ENCODE results near the gene MACROD1.

Gene MACROD1

DNA sequence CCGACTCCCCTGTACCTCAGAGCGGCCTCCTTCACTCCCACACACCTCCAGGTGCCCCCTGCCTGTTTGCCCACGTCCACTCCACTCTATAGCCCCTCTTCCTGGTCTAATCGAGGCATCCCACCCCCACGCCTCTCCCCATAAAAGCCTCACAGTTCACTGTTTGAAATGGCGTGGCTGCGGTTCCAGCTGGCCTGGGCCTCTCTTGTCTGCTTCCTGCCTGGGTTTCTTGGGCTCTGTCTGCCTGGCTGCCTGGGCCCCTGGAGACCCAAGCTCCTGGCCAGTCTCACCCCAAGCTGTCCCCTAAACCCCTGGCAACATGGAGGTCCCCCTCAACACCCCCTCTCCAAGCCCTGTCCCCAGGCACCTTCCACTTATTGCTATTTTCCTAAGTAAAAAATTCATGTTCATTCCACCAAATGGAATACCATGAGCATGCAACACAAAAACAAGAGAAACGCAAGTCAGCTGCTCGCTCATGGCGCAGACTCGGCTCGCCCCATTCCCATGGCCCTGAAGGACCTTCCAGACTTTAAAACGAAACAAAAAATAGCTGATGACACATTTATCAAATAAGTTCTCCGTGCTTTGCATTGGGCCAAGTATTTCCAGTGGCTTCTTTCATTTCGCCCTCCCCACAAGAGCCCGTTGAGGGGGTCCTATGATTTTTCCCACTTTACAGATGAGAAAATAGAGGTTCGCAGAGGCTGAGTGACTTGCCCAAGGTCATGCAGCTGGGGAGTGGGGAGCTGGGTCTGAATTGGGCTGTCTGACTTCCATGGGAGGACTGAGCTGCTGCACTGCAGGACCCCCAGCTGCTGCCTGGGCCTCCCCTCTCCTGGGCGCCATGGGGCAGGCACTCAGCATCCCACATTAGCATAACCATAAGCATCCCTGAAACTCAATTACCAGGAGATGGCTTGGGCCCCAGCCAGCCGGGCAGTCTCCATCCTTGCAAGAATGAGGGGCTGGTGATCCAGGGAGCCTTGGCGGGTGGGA is 141.9 kb downstream of the MACROD1 start:
- no peaks in the 10 kb centered on the region for H3K9me3 ChIP-seq (ENCODE audit: control insufficient read depth in 2 of 2, low read length in 2 of 2)
- no peaks in the 10 kb centered on the region for H3K36me3 ChIP-seq (ENCODE audit: control insufficient read depth in 2 of 2, insufficient read depth in 2 of 2, low read length in 2 of 2)
- H3K27me3 ChIP-seq (ENCODE audit: control insufficient read depth in 2 of 2, insufficient read depth in 2 of 2, low read length in 2 of 2) = peaks cover 0 to 2% of the 10 kb centered on the region in 2 donors
- H3K9ac ChIP-seq (ENCODE audit: low read depth in 1 of 2, low read length in 2 of 2) = no peak overlapping the region
- peaks cover 0 to 2% of the 10 kb centered on the region in 2 donors for H3K4me1 ChIP-seq (ENCODE audit: control insufficient read depth in 2 of 2, insufficient read depth in 2 of 2, low read length in 2 of 2)
- no peak overlapping the region for H3K27ac ChIP-seq (ENCODE audit: low read depth in 2 of 2, low read length in 2 of 2)
- no peak overlapping the region for H3K4me3 ChIP-seq (ENCODE audit: low read length in 2 of 2)

DNA sequence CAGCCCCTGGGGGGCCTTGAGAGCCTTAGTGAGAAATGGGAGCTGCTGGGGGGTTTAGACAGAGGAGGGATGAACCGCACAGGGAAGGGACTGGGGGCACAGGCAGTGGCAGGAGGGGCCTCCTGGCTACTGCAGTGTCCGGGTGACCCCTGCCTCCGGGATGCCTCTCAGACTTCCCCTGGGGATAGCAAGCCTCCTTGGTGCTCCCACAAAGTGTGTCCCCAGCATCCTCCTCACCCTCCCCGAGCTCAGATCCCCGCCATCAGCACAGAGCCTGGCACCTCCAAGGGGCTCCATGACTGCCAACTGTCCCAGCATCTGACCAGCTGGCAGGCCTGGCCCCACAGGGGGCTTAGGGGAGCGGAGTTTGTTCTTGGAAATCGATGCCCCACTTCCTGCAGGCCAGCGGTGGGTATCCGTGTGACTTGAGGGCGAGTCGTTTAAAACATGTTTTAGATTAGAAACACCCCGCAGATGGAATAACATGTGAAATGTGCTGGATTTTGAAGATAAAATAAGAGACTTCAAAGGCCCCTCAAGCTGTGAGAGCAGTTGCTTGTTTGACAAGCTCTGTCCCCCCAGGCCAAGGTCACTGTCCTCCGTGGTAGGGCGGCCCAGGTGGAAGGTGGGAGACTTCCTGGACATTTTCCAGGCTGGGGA is 143.7 kb downstream of the MACROD1 start:
- Histone ChIP-seq H3K27me3 (ENCODE audit: control insufficient read depth in 2 of 2, insufficient read depth in 2 of 2, low read length in 2 of 2) (no peaks in the 10 kb centered on the region), H3K27ac (ENCODE audit: low read depth in 2 of 2, low read length in 2 of 2) (no peak overlapping the region), H3K9me3 (ENCODE audit: control insufficient read depth in 2 of 2, low read length in 2 of 2) (no peaks in the 10 kb centered on the region), H3K9ac (ENCODE audit: low read depth in 1 of 2, low read length in 2 of 2) (no peak overlapping the region), H3K4me3 (ENCODE audit: low read length in 2 of 2) (no peak overlapping the region), H3K4me1 (ENCODE audit: control insufficient read depth in 2 of 2, insufficient read depth in 2 of 2, low read length in 2 of 2) (no peaks in the 10 kb centered on the region), H3K36me3 (ENCODE audit: control insufficient read depth in 2 of 2, insufficient read depth in 2 of 2, low read length in 2 of 2) (no peaks in the 10 kb centered on the region)

DNA sequence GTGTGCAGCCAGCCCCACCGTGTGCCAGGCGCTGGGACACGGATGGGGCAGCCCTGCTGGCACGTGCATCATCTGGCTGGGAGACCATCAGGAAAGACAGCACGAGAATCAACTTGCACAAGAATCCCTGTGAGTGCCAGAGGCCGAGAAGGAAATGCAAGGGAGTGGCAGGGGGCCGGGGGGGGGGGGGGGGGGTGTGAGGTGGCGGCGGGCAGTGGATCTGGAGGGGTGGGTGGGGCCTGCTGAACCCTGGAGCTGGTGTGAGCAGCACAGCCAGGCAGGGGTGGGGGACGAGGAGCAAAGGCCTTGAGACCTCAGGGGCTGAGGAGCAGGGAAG is 144.2 kb downstream of the MACROD1 start:
- Histone ChIP-seq H3K9me3 (ENCODE audit: control insufficient read depth in 2 of 2, low read length in 2 of 2) (no peaks in the 10 kb centered on the region), H3K36me3 (ENCODE audit: control insufficient read depth in 2 of 2, insufficient read depth in 2 of 2, low read length in 2 of 2) (no peaks in the 10 kb centered on the region), H3K4me3 (ENCODE audit: low read length in 2 of 2) (no peak overlapping the region), H3K27ac (ENCODE audit: low read depth in 2 of 2, low read length in 2 of 2) (no peak overlapping the region), H3K4me1 (ENCODE audit: control insufficient read depth in 2 of 2, insufficient read depth in 2 of 2, low read length in 2 of 2) (no peaks in the 10 kb centered on the region), H3K27me3 (ENCODE audit: control insufficient read depth in 2 of 2, insufficient read depth in 2 of 2, low read length in 2 of 2) (no peaks in the 10 kb centered on the region), H3K9ac (ENCODE audit: low read depth in 1 of 2, low read length in 2 of 2) (no peak overlapping the region)

DNA sequence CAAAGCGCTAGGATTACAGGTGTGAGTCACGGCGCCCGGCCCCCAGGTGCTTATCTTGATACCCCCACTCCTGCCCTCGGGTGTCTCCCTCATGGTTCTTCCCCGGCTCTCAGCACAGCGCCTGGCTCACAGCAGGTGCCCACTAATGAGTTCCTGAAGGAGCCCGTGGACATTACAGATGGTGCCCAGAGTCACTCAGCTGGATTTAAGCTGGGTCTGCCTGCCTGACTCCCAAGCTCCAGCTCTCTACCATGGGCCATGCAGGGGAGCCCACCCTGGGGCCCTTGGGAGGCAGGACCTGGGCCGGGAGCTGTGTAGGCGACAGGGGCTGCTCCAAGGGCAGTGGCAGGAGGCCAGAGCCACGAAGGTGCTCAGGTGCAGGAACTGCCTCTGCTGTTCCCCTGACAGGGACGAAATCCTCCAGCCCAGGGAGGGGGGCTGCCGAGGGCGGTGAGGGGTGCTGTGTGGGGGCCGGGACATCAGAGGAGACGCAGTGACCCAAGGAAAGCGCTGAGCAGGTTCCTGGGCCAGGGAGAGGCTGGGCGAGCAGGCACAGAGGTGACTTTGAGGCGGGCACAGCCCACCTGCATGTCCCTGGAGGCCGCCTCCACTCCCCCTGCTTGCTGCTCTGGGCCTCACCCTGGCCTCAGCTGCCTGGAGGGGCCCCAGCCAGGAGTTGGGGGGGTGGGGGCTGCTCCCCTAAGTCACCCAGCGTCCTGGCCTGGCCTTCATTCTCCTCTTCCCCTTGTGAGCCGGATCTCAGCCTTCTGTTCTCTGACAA is 144.7 kb downstream of the MACROD1 start:
- Histone ChIP-seq H3K4me3 (ENCODE audit: low read length in 2 of 2) (no peak overlapping the region), H3K27me3 (ENCODE audit: control insufficient read depth in 2 of 2, insufficient read depth in 2 of 2, low read length in 2 of 2) (no peaks in the 10 kb centered on the region), H3K36me3 (ENCODE audit: control insufficient read depth in 2 of 2, insufficient read depth in 2 of 2, low read length in 2 of 2) (no peaks in the 10 kb centered on the region), H3K9ac (ENCODE audit: low read depth in 1 of 2, low read length in 2 of 2) (no peak overlapping the region), H3K27ac (ENCODE audit: low read depth in 2 of 2, low read length in 2 of 2) (no peak overlapping the region), H3K4me1 (ENCODE audit: control insufficient read depth in 2 of 2, insufficient read depth in 2 of 2, low read length in 2 of 2) (no peaks in the 10 kb centered on the region), H3K9me3 (ENCODE audit: control insufficient read depth in 2 of 2, low read length in 2 of 2) (no peaks in the 10 kb centered on the region)

DNA sequence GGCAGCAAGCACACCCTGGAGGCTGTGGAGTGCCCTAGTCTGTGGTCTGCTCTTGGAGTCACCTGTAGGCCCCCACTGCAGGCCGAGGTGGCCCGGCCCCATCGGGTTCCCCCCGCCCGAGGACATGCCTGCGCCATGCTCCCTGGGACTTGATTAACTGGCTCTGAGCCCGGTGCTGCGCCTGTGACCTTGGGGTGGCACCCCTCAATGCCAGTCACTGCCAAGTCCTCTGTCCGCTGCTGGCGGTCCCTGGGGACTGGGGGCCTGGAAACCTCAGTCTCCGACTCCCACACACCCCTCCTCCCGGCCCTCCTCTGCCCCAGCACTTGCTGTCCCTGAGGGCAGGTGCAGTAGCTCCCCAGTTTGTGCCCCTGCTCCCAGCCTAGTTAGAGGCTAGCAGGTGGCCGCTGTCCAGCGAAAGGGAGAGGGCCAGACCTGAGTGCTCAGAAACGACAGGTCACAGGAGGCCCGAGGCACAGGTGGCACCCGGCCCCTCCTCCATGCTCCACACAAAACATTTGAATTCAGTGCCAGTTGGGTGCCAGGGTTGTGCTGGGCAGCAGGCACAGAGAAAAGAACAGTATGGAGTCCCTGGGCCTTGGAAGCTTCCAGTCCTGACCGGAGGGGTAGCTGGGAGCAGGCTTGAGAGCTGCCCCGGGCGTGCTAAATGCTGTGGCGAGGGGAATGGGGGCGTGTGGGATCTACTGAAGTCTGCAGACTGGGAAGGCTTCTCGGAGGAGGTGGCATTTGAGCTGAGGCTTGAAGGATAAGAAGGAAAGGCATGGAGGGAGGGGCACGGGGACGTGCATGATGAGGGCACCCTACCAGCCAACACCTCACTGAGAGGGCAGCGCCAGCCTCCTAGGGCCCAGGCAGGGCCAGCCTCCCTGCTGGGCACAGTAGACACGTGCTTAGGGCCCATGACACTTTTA is 146.5 kb downstream of the MACROD1 start:
- no peaks in the 10 kb centered on the region for H3K27me3 ChIP-seq (ENCODE audit: control insufficient read depth in 2 of 2, insufficient read depth in 2 of 2, low read length in 2 of 2)
- H3K9ac ChIP-seq (ENCODE audit: low read depth in 1 of 2, low read length in 2 of 2) = no peak overlapping the region
- H3K36me3 ChIP-seq (ENCODE audit: control insufficient read depth in 2 of 2, insufficient read depth in 2 of 2, low read length in 2 of 2) = no peaks in the 10 kb centered on the region
- no peak overlapping the region for H3K27ac ChIP-seq (ENCODE audit: low read depth in 2 of 2, low read length in 2 of 2)
- H3K4me3 ChIP-seq (ENCODE audit: low read length in 2 of 2) = no peak overlapping the region
- no peaks in the 10 kb centered on the region for H3K9me3 ChIP-seq (ENCODE audit: control insufficient read depth in 2 of 2, low read length in 2 of 2)
- H3K4me1 ChIP-seq (ENCODE audit: control insufficient read depth in 2 of 2, insufficient read depth in 2 of 2, low read length in 2 of 2) = no peaks in the 10 kb centered on the region

DNA sequence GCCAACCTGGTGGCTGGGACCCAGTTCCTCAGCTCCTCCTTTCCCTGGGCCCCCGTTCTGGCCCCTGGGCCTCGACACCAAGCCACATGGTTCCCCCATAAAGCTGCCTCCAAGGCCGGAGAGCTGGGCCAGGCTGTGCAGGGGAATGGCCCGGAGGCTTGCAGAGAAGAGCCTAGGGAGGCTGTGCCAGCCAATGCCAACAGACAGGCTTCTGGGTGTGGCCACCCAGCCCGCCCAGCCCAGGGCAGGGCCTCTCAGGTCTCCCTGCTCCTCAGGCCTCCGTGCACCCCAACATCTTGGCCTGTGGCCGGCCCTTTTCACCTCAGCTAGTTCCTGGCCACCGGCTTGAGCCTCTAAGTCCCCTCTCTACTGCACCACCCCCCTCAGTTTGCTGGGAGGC is 147.6 kb downstream of the MACROD1 start:
- H3K27me3 ChIP-seq (ENCODE audit: control insufficient read depth in 2 of 2, insufficient read depth in 2 of 2, low read length in 2 of 2) = no peaks in the 10 kb centered on the region
- no peaks in the 10 kb centered on the region for H3K4me1 ChIP-seq (ENCODE audit: control insufficient read depth in 2 of 2, insufficient read depth in 2 of 2, low read length in 2 of 2)
- H3K4me3 ChIP-seq (ENCODE audit: low read length in 2 of 2) = no peak overlapping the region
- no peak overlapping the region for H3K27ac ChIP-seq (ENCODE audit: low read depth in 2 of 2, low read length in 2 of 2)
- H3K36me3 ChIP-seq (ENCODE audit: control insufficient read depth in 2 of 2, insufficient read depth in 2 of 2, low read length in 2 of 2) = no peaks in the 10 kb centered on the region
- no peak overlapping the region for H3K9ac ChIP-seq (ENCODE audit: low read depth in 1 of 2, low read length in 2 of 2)
- H3K9me3 ChIP-seq (ENCODE audit: control insufficient read depth in 2 of 2, low read length in 2 of 2) = no peaks in the 10 kb centered on the region

DNA sequence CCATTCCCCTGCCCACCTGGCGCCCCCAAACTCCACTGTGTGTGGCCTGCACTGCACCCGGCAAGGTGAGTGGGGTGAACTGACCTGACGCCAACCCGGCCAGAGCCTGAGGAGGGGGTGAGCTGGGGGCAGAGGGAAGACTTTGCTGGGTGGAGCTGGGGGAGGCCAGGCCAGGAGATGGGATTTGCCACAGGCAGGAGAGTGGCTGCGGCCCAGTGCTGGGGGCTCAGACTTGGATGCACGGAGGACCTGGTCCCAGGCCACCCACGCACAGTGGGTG is 148.0 kb downstream of the MACROD1 start:
- H3K4me3 ChIP-seq (ENCODE audit: low read length in 2 of 2) = no peak overlapping the region
- H3K4me1 ChIP-seq (ENCODE audit: control insufficient read depth in 2 of 2, insufficient read depth in 2 of 2, low read length in 2 of 2) = no peaks in the 10 kb centered on the region
- H3K36me3 ChIP-seq (ENCODE audit: control insufficient read depth in 2 of 2, insufficient read depth in 2 of 2, low read length in 2 of 2) = no peaks in the 10 kb centered on the region
- H3K27ac ChIP-seq (ENCODE audit: low read depth in 2 of 2, low read length in 2 of 2) = no peak overlapping the region
- H3K9me3 ChIP-seq (ENCODE audit: control insufficient read depth in 2 of 2, low read length in 2 of 2) = no peaks in the 10 kb centered on the region
- no peaks in the 10 kb centered on the region for H3K27me3 ChIP-seq (ENCODE audit: control insufficient read depth in 2 of 2, insufficient read depth in 2 of 2, low read length in 2 of 2)
- no peak overlapping the region for H3K9ac ChIP-seq (ENCODE audit: low read depth in 1 of 2, low read length in 2 of 2)

DNA sequence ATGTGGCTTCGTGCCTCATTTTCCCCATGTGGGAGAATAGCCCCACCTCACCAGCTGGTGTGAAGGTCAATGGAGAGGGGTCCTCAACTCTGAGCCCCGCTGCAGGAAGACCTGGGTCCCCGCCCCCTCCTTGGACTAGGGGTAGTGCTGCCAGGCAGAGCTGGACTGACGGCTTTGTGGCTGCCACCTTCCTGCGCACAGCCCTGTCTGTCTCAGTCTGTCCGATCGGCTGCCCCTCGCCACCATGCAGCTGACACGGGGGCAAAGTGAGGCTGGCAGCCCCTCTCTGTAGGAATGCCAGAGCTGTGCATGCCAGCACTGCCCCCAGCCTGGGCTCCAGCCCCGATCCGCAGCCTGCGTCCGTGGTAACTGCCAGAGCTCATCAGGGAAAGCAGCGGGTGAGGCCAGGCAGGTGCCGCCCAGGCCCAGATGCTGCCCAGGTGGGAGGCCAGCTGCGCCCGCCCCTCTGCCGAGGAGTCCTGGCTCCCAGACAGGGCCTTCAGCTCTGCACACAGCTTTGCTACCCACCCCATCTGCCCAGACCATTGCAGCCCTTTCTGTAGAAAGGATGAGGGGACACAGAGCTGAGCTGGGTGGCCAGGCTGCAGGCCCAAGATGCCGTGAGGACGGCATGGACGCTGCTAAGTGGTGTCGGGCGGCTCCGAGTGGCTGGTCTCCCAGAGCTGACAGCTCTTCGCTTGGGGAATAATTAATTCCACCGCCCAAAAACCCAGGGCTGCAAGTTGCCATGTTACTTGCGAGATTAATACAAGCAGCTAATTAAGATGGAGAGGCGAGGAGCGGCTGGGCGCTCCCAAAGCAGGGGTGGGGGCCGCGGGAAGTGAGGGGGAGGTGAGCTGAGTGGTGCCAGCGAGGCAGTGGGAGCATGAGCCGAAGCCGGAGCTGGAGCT is 149.7 kb downstream of the MACROD1 start:
- H3K27ac ChIP-seq (ENCODE audit: low read depth in 2 of 2, low read length in 2 of 2) = no peak overlapping the region
- no peaks in the 10 kb centered on the region for H3K4me1 ChIP-seq (ENCODE audit: control insufficient read depth in 2 of 2, insufficient read depth in 2 of 2, low read length in 2 of 2)
- H3K9me3 ChIP-seq (ENCODE audit: control insufficient read depth in 2 of 2, low read length in 2 of 2) = no peaks in the 10 kb centered on the region
- H3K4me3 ChIP-seq (ENCODE audit: low read length in 2 of 2) = no peak overlapping the region
- H3K27me3 ChIP-seq (ENCODE audit: control insufficient read depth in 2 of 2, insufficient read depth in 2 of 2, low read length in 2 of 2) = no peaks in the 10 kb centered on the region
- no peaks in the 10 kb centered on the region for H3K36me3 ChIP-seq (ENCODE audit: control insufficient read depth in 2 of 2, insufficient read depth in 2 of 2, low read length in 2 of 2)
- no peak overlapping the region for H3K9ac ChIP-seq (ENCODE audit: low read depth in 1 of 2, low read length in 2 of 2)

DNA sequence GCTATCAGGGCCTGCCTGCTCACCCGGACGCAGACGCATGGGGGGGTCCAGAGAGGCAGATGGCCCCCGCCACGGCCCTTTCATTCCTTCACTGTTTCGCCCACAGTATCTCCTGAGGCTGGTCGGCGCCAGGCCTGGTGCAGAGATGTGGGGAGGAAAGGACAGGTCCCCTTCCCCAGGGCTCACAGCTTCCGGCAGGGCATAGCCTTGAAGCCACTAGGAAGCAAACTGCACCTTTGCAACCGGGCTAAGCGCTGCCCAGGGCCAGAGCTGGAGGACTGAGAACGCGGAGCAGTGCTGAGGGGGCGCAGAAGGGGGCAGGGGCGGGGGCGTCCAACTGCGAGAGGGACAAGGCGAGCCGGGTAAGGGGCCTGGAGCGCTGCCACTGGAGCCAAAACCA is 150.4 kb downstream of the MACROD1 start:
- Histone ChIP-seq H3K9ac (ENCODE audit: low read depth in 1 of 2, low read length in 2 of 2) (no peak overlapping the region), H3K4me3 (ENCODE audit: low read length in 2 of 2) (no peak overlapping the region), H3K27me3 (ENCODE audit: control insufficient read depth in 2 of 2, insufficient read depth in 2 of 2, low read length in 2 of 2) (no peaks in the 10 kb centered on the region), H3K4me1 (ENCODE audit: control insufficient read depth in 2 of 2, insufficient read depth in 2 of 2, low read length in 2 of 2) (no peaks in the 10 kb centered on the region), H3K27ac (ENCODE audit: low read depth in 2 of 2, low read length in 2 of 2) (no peak overlapping the region), H3K36me3 (ENCODE audit: control insufficient read depth in 2 of 2, insufficient read depth in 2 of 2, low read length in 2 of 2) (no peaks in the 10 kb centered on the region), H3K9me3 (ENCODE audit: control insufficient read depth in 2 of 2, low read length in 2 of 2) (no peaks in the 10 kb centered on the region)

Measured in mucosa of rectum (tissue), 2 donors.